Heart left ventricle (tissue), 16 donors: ENCODE data around the gene FNBP1L. TPM values are rescaled to one million over a fixed set of nuclear protein-coding genes. Genes with fewer than 3 reads are reported as not detected.

Experiments used
- ATAC-seq, 4 donors: fragments of 200-7000 bp; cut with Tn5 transposase; one replicate each; pipeline ENCODE4 v1.9.1; 2020 to 2022; ENCODE audit warnings: moderate library complexity in 4 of 4, mild to moderate bottlenecking in 3 of 4, moderate number of reproducible peaks in 1 of 4
- DNase-seq, 5 donors: peaks; one replicate each; pipeline ENCODE4 v3.0.0-alpha.2; 2020
- H3K27ac ChIP-seq, 12 donors: fragments of 200-600 bp; sonication (generic) in 4 of 12; one replicate each; pipeline versions ENCODE4 v1.5.0 to v1.8.0; 2016 to 2022; ENCODE audit warnings: mild to moderate bottlenecking in 2 of 12
- H3K27me3 ChIP-seq, 9 donors: fragments of 200-600 bp; sonication (generic) in 2 of 9; one replicate each; pipeline versions ENCODE4 v1.5.1 to v1.8.0; 2016 to 2022; ENCODE audit warnings: mild to moderate bottlenecking in 3 of 9
- H3K36me3 ChIP-seq, 9 donors: fragments of 200-600 bp; sonication (generic) in 2 of 9; one replicate each; pipeline versions ENCODE4 v1.5.0 to v1.8.0; 2018 to 2022; ENCODE audit warnings: mild to moderate bottlenecking in 2 of 9
- H3K4me1 ChIP-seq, 12 donors: fragments of 200-600 bp; sonication (generic) in 4 of 12; one replicate each; pipeline versions ENCODE4 v1.5.0 to v1.8.0; 2016 to 2022; ENCODE audit warnings: mild to moderate bottlenecking in 3 of 12
- H3K4me3 ChIP-seq, 12 donors: fragments of 200-600 bp; sonication (generic) in 4 of 12; one replicate each; pipeline versions ENCODE4 v1.5.0 to v1.8.0; 2017 to 2022; ENCODE audit warnings: mild to moderate bottlenecking in 9 of 12, moderate library complexity in 4 of 12
- H3K9me3 ChIP-seq, 12 donors: fragments of 200-600 bp; sonication (generic) in 4 of 12; one replicate each; pipeline versions ENCODE4 v1.5.0 to v1.8.0; 2016 to 2022; ENCODE audit warnings: mild to moderate bottlenecking in 1 of 12
- CTCF ChIP-seq, 12 donors: fragments of 200-600 bp; sonication (generic) in 4 of 12; IDR thresholded peaks; one replicate each; pipeline versions ENCODE4 v1.5.0 to v1.8.0; 2018 to 2022; ENCODE audit warnings: antibody characterized with exemption in 12 of 12, mild to moderate bottlenecking in 5 of 12
- POLR2A ChIP-seq, 2 donors: fragments of 450-650 bp; IDR thresholded peaks; one replicate each; pipeline ENCODE4 v1.6.1; 2017; ENCODE audit warnings: antibody characterized with exemption in 2 of 2, mild to moderate bottlenecking in 2 of 2, moderate library complexity in 2 of 2
- WGBS, 4 donors: extraction: QIAGEN DNeasy Blood & Tissue Kit in 2 of 4; methylation state at CpG; one replicate each; pipeline versions ENCODE4 v1.1.5 to v1.1.7; 2013 to 2018; 5-methylcytosine and 5-hydroxymethylcytosine counted together
- intact Hi-C, 10 donors: fragments of 100-400 bp; cut with DNase I; formaldehyde crosslinking; loops; one replicate each; pipeline versions ENCODE4 v1.11.1 to v1.14.2; 2022
- polyA plus RNA-seq, 2 donors: library from polyadenylated mRNA; stranded (reverse); fragments of 200-250 nt; gene quantifications; one replicate each; pipeline ENCODE4 v1.2.3, GENCODE V29; 2013
- total RNA-seq, 9 donors: library from RNA; depleted of rRNA in 2 of 9; stranded (reverse); fragments of >200 nt in 2 of 9; fragmentation: NEBNext Ultra II Directional in 3 of 9; extraction: Animal tissue kit (Norgen Biotek cat#: 25700) in 3 of 9; gene quantifications; one replicate each; pipeline versions ENCODE4 v1.1.0 to v1.2.4, GENCODE V29; 2016 to 2023
- donor health status: ischemic (EF 13 %, LVEDD 7.1; RV severe dilation, severe dysfunction).
- donor health status: healthy with polysubstance abuse.
- donor health status: DM: no; HTN: yes; CAD: no.
- donor health status: DM: no; HTN: no; CAD: no.
- donor health status: ischemic (EF 25% LVEDD 6.9; RV normal size, moderate dysfunction).
- donor health status: ischemic (EF 25% LVEDD 5.7; RV mildly dilated, moderate dysfunction).
- donor health status: healthy.
- donor health status: DM: yes; HTN: yes; CAD: no.
- donor health status: ischemic (EF 35%, LVEDD 5.7; RV mildly dilated, moderate dysfunction).
- donor health status: nonischemic (EF 11% LVEDD 7.7; RV severe dilation, severe dysfunction).
- donor health status: DM: yes; HTN: yes; CAD: no.
- donor health status: PGD.
- donor health status: ischemic (EF 29% LVEDD 5.4; RV normal size, mild dysfunction).
- donor health status: nonischemic (EF 23%, LVEDD 6.1; RV moderate dilation, normal function).

Gene FNBP1L
- total and polyA plus RNA-seq, 11 donors, result 12.4 to 38.8 (median 23.4) TPM

- intact Hi-C loops, result loop anchor here in 8 of 10 donors (5.0 to 10.0 kb wide), 5 partner anchors 129 to 411 kb away; no protein-coding TSS in a partner anchor
- no peaks in the 10 kb centered on the region for H3K9me3 ChIP-seq
- no peaks in the 10 kb centered on the region for H3K36me3 ChIP-seq
- no peaks in the 10 kb centered on the region for H3K27me3 ChIP-seq
- no peak overlapping the region for H3K4me3 ChIP-seq
- TF ChIP-seq CTCF (IDR thresholded peaks at IDR 0.05), result no peak
- no peak for TF ChIP-seq POLR2A (IDR thresholded peaks at IDR 0.05)
- WGBS, 4 donors, result 87 to 100% (median 90%) methylated on average over 3 of the region's 3 CpGs
- H3K4me1 ChIP-seq, result peaks cover 0 to 7% (median 0%) of the 10 kb centered on the region in 12 donors
- H3K27ac ChIP-seq, result no peak overlapping the region
- DNase-seq (no peak), ATAC-seq (no peak)
Observed at GRCh38 chr1:93434088-93434487, 13.8 kb upstream of the FNBP1L start.

- no peaks in the 10 kb centered on the region for H3K36me3 ChIP-seq
- H3K27ac ChIP-seq, result no peak overlapping the region
- WGBS, 4 donors, result 75 to 84% (median 81%) methylated on average over 5 of the region's 5 CpGs
- no peaks in the 10 kb centered on the region for H3K9me3 ChIP-seq
- H3K4me1 ChIP-seq, result peaks cover 0 to 7% (median 0%) of the 10 kb centered on the region in 12 donors
- H3K27me3 ChIP-seq, result no peaks in the 10 kb centered on the region
- intact Hi-C loops, result loop anchor here (5.0 to 10.0 kb wide), 11 partner anchors 130 to 412 kb away; no protein-coding TSS in a partner anchor
- ATAC-seq, result peak in 1 of 4 donors; percentile 42
- no peak for DNase-seq
- TF ChIP-seq CTCF (IDR thresholded peaks at IDR 0.05), result no peak
- TF ChIP-seq POLR2A (IDR thresholded peaks at IDR 0.05), result no peak
- no peak overlapping the region for H3K4me3 ChIP-seq
Observed at GRCh38 chr1:93434987-93435386, 12.9 kb upstream of the FNBP1L start.

- Histone ChIP-seq H3K27me3 (no peaks in the 10 kb centered on the region), H3K4me3 (no peak overlapping the region), H3K9me3 (no peaks in the 10 kb centered on the region), H3K27ac (no peak overlapping the region), H3K4me1 (peaks cover 0 to 7% (median 0%) of the 10 kb centered on the region in 12 donors), H3K36me3 (no peaks in the 10 kb centered on the region)
- intact Hi-C loops, result loop anchor here in 9 of 10 donors (5.0 to 10.0 kb wide), 10 partner anchors 131 to 412 kb away; no protein-coding TSS in a partner anchor
- TF ChIP-seq CTCF (IDR thresholded peaks at IDR 0.05) (no peak), POLR2A (IDR thresholded peaks at IDR 0.05) (no peak)
- DNase-seq (no peak), ATAC-seq (peak in 1 of 4 donors; percentile 21)
- WGBS, 4 donors, result 73 to 96% (median 88%) methylated on average over 3 to 4 of the region's 4 CpGs
Observed at GRCh38 chr1:93435443-93435842, 12.5 kb upstream of the FNBP1L start.

GRCh38 chr1:93436496-93436895, 11.4 kb upstream of the FNBP1L start:
- H3K27me3 ChIP-seq, result no peaks in the 10 kb centered on the region
- H3K4me3 ChIP-seq, result no peak overlapping the region
- ATAC-seq (no peak), DNase-seq (no peak)
- H3K36me3 ChIP-seq, result no peaks in the 10 kb centered on the region
- no peak for TF ChIP-seq CTCF (IDR thresholded peaks at IDR 0.05)
- no peak for TF ChIP-seq POLR2A (IDR thresholded peaks at IDR 0.05)
- H3K9me3 ChIP-seq, result no peaks in the 10 kb centered on the region
- H3K27ac ChIP-seq, result no peak overlapping the region
- 75 to 83% (median 79%) methylated on average over 1 of the region's 1 CpG for WGBS, 4 donors
- intact Hi-C loops, result loop anchor here in 9 of 10 donors (2.0 to 10.0 kb wide), 11 partner anchors 132 to 411 kb away; no protein-coding TSS in a partner anchor
- peaks cover 0 to 7% (median 0%) of the 10 kb centered on the region in 12 donors for H3K4me1 ChIP-seq
